ENCODE measurements around the gene DNAJC15. TPM values are rescaled to one million over a fixed set of nuclear protein-coding genes. Genes with fewer than 3 reads are reported as not detected.

The DNAJC15 gene
- total and polyA plus RNA-seq, 2 donors (not counting 3 experiments of a cell fraction or from before 2014, with no cell fraction given), result 21.8 to 40.8 TPM

- Histone ChIP-seq H2AFZ (ENCODE audit: low read depth, low read length) (no peak overlapping the region), H3K4me2 (ENCODE audit: insufficient read depth, low read length) (no peak overlapping the region), H3K9ac (replicated peaks; ENCODE audit: extremely low read depth, insufficient read depth, low read length) (no peak overlapping the region), H3K4me1 (ENCODE audit: control insufficient read depth, extremely low read depth, insufficient read depth, low read length) (peaks cover 2% of the 10 kb centered on the region), H3K4me3 (replicated peaks in 1 of 3; ENCODE audit: insufficient read depth in 1 of 3, low read depth in 1 of 3, low read length in 3 of 3) (no peak overlapping the region), H3K27me3 (ENCODE audit: control insufficient read depth in 2 of 2, insufficient read depth in 2 of 2, low read length in 2 of 2) (peaks cover 0 to 2% of the 10 kb centered on the region in 2 experiments), H3K79me2 (ENCODE audit: control insufficient read depth, insufficient read depth, low read length) (no peaks in the 10 kb centered on the region), H3K9me3 (replicated peaks; ENCODE audit: control insufficient read depth, insufficient read depth, low read length) (no peaks in the 10 kb centered on the region), H4K20me1 (replicated peaks; ENCODE audit: control insufficient read depth, extremely low read depth, insufficient read depth, low read length) (no peaks in the 10 kb centered on the region), H3K27ac (ENCODE audit: insufficient read depth, low read depth, low read length) (no peak overlapping the region), H3K9me1 (replicated peaks; ENCODE audit: control insufficient read depth, extremely low read depth, insufficient read depth, low read length) (no peaks in the 10 kb centered on the region), H3K36me3 (ENCODE audit: control insufficient read depth in 2 of 2, extremely low read depth in 1 of 2, insufficient read depth in 2 of 2, low read length in 2 of 2) (no peaks in the 10 kb centered on the region)
- ChIA-PET POLR2A (no interaction called here), CTCF (no interaction called here)
- no peak for TF ChIP-seq GATA2 (IDR thresholded peaks at IDR 0.05; ENCODE audit: insufficient read depth, insufficient read length, low read depth, low read length)
- DNase-seq (ENCODE audit: low read depth, low spot score) (no peak), FAIRE-seq (no peak)
- intact Hi-C loops (cut with micrococcal nuclease), result no loop called here
- BruUV-seq (replicated peaks), result no TSS peak
- dilution Hi-C loops (cut with MboI; ENCODE audit: extremely low pct_ligation_motif_present, low sequenced_read_pairs), result no loop called here
These were observed 13.9 kb upstream of the DNAJC15 start for GRCh38 chr13:43009506-43009905.

GRCh38 chr13:43014162-43014561 is 9.2 kb upstream of the DNAJC15 start:
- no peak overlapping the region for H3K4me3 ChIP-seq (replicated peaks in 1 of 3; ENCODE audit: insufficient read depth in 1 of 3, low read depth in 1 of 3, low read length in 3 of 3)
- no peaks in the 10 kb centered on the region for H3K9me3 ChIP-seq (replicated peaks; ENCODE audit: control insufficient read depth, insufficient read depth, low read length)
- H3K4me2 ChIP-seq (ENCODE audit: insufficient read depth, low read length), result no peak overlapping the region
- no peak for FAIRE-seq
- H3K9ac ChIP-seq (replicated peaks; ENCODE audit: extremely low read depth, insufficient read depth, low read length), result no peak overlapping the region
- H3K27ac ChIP-seq (ENCODE audit: insufficient read depth, low read depth, low read length), result no peak overlapping the region
- H2AFZ ChIP-seq (ENCODE audit: low read depth, low read length), result no peak overlapping the region
- BruUV-seq (replicated peaks), result no TSS peak
- dilution Hi-C loops (cut with MboI; ENCODE audit: extremely low pct_ligation_motif_present, low sequenced_read_pairs), result no loop called here
- CTCF ChIA-PET, result interaction anchor here (1.6 kb wide), 1 partner anchor 8 kb away, joined by 9 read pairs; no protein-coding TSS in a partner anchor
- H3K27me3 ChIP-seq (ENCODE audit: control insufficient read depth in 2 of 2, insufficient read depth in 2 of 2, low read length in 2 of 2), result no peaks in the 10 kb centered on the region
- intact Hi-C loops (cut with micrococcal nuclease), result no loop called here
- H4K20me1 ChIP-seq (replicated peaks; ENCODE audit: control insufficient read depth, extremely low read depth, insufficient read depth, low read length), result no peaks in the 10 kb centered on the region
- H3K9me1 ChIP-seq (replicated peaks; ENCODE audit: control insufficient read depth, extremely low read depth, insufficient read depth, low read length), result no peaks in the 10 kb centered on the region
- TF ChIP-seq CTCF (IDR thresholded peaks at IDR 0.05; ENCODE audit: extremely low read depth in 1 of 2, insufficient read depth in 1 of 2, low read depth in 1 of 2, low read length in 2 of 2), result no peak
- no peak for TF ChIP-seq JUN (IDR thresholded peaks at IDR 0.05; ENCODE audit: borderline replicate concordance, insufficient read depth, insufficient read length, low read depth)
- TF ChIP-seq MAX (IDR thresholded peaks at IDR 0.05; ENCODE audit: insufficient read depth, insufficient read length), result no peak
- no peak for TF ChIP-seq GATA2 (IDR thresholded peaks at IDR 0.05; ENCODE audit: insufficient read depth, insufficient read length, low read depth, low read length)
- TF ChIP-seq FOS (IDR thresholded peaks at IDR 0.05; ENCODE audit: borderline replicate concordance, insufficient read depth, low read length), result no peak
- no peak for TF ChIP-seq EZH2 (IDR thresholded peaks at IDR 0.05; ENCODE audit: borderline replicate concordance, low read depth, low read length, severe bottlenecking)
- no peak for TF ChIP-seq POLR2A (IDR thresholded peaks at IDR 0.05; ENCODE audit: low read depth, low read length)
- no peak for TF ChIP-seq POLR2AphosphoS5 (IDR thresholded peaks at IDR 0.05; ENCODE audit: insufficient read depth, low read depth, low read length)
- no peak for TF ChIP-seq MYC (IDR thresholded peaks at IDR 0.05; ENCODE audit: low read depth, low read length)
- no peak for DNase-seq (ENCODE audit: low read depth, low spot score)
- no peaks in the 10 kb centered on the region for H3K79me2 ChIP-seq (ENCODE audit: control insufficient read depth, insufficient read depth, low read length)
- H3K36me3 ChIP-seq (ENCODE audit: control insufficient read depth in 2 of 2, extremely low read depth in 1 of 2, insufficient read depth in 2 of 2, low read length in 2 of 2), result no peaks in the 10 kb centered on the region
- H3K4me1 ChIP-seq (ENCODE audit: control insufficient read depth, extremely low read depth, insufficient read depth, low read length), result no peaks in the 10 kb centered on the region
- POLR2A ChIA-PET, result no interaction called here
